IMR-90 (cell line): ENCODE measurements around the gene CELF6. TPM values are rescaled to one million over a fixed set of nuclear protein-coding genes. Genes with fewer than 3 reads are reported as not detected.

Experiments used
- ATAC-seq: fragments of 200-7000 bp; cut with Tn5 transposase; 2 replicates; pipeline ENCODE4 v1.9.1; 2020; ENCODE audit warnings: low read depth, mild to moderate bottlenecking, moderate library complexity
- BruUV-seq: library from RNA; stranded (reverse); fragments of 400-500 nt; replicated peaks from 2 replicates; lab custom pipeline; 2021; lab: Mats Ljungman, UMichigan
- CTCF ChIA-PET: fragments of 300-600 bp; formaldehyde crosslinking; extraction: SDS; loops from one replicate; lab custom pipeline; 2021; ENCODE audit warnings: antibody characterized with exemption; lab: Yijun Ruan, JAX
- POLR2A ChIA-PET: fragments of 300-600 bp; sonication (Branson Sonifier 250); formaldehyde crosslinking; loops from one replicate; lab custom pipeline; 2022; ENCODE audit warnings: antibody characterized with exemption; ENCODE audit not compliant: unreplicated experiment; lab: Charles Lee
- DNase-seq: peaks from one replicate; pipeline ENCODE4 v3.0.0; 2013
- H2AFZ ChIP-seq: replicated peaks from 2 replicates; pipeline ENCODE3; 2013; ENCODE audit warnings: low read length, mild to moderate bottlenecking; ENCODE audit not compliant: poor library complexity
- H2AK5ac ChIP-seq: 2 replicates; pipeline ENCODE4 v1.6.1; 2013; ENCODE audit warnings: low read depth, low read length, inconsistent platforms
- H2AK9ac ChIP-seq: replicated peaks from 2 replicates; pipeline ENCODE3; 2013; ENCODE audit warnings: mild to moderate bottlenecking, low read depth, low read length, moderate library complexity; ENCODE audit not compliant: poor library complexity
- H2BK120ac ChIP-seq: 2 replicates; pipeline ENCODE4 v1.6.1; 2013; ENCODE audit warnings: low read depth, low read length, inconsistent platforms
- H2BK15ac ChIP-seq: 3 replicates; pipeline ENCODE4 v1.6.1; 2013; ENCODE audit warnings: low read depth, low read length, inconsistent platforms
- H2BK20ac ChIP-seq: 2 replicates; pipeline ENCODE4 v1.6.1; 2013; ENCODE audit warnings: low read depth, mild to moderate bottlenecking, inconsistent platforms, low read length, moderate library complexity
- H2BK5ac ChIP-seq: 2 replicates; pipeline ENCODE4 v1.6.1; 2013; ENCODE audit warnings: mild to moderate bottlenecking, low read depth, low read length, inconsistent platforms; ENCODE audit not compliant: poor library complexity, severe bottlenecking
- H3K14ac ChIP-seq: replicated peaks from 2 replicates; pipeline ENCODE4 v1.6.1; 2013; ENCODE audit warnings: low read depth, low read length, inconsistent platforms
- H3K18ac ChIP-seq: 2 replicates; pipeline ENCODE4 v1.6.1; 2013; ENCODE audit warnings: low read depth, low read length, control low read depth
- H3K23ac ChIP-seq: 2 replicates; pipeline ENCODE4 v1.6.1; 2013; ENCODE audit warnings: low read depth, low read length, inconsistent platforms
- H3K27ac ChIP-seq: 2 replicates; pipeline ENCODE4 v1.5.1; 2013; ENCODE audit warnings: mild to moderate bottlenecking, control low read depth, low read length; ENCODE audit not compliant: insufficient read depth
- H3K27me3 ChIP-seq: 2 replicates; pipeline ENCODE4 v1.6.1; 2013; ENCODE audit warnings: low read length; ENCODE audit not compliant: control insufficient read depth, insufficient read depth
- H3K36me3 ChIP-seq: 2 replicates; pipeline ENCODE4 v1.6.1; 2013; ENCODE audit warnings: low read length, mixed read lengths; ENCODE audit not compliant: control insufficient read depth, insufficient read depth
- H3K4ac ChIP-seq: 2 replicates; pipeline ENCODE4 v1.6.1; 2013; ENCODE audit warnings: low read depth, low read length, inconsistent platforms
- H3K4me1 ChIP-seq: 2 replicates; pipeline ENCODE4 v1.6.1; 2013; ENCODE audit warnings: low read length, mixed read lengths; ENCODE audit not compliant: control insufficient read depth, insufficient read depth
- H3K4me2 ChIP-seq: 2 replicates; pipeline ENCODE4 v1.6.1; 2013; ENCODE audit warnings: low read depth, mild to moderate bottlenecking, control low read depth, low read length, moderate library complexity
- H3K4me3 ChIP-seq: 2 replicates; pipeline ENCODE4 v1.5.1; 2013; ENCODE audit warnings: low read depth, mild to moderate bottlenecking, control low read depth, low read length, moderate library complexity; ENCODE audit not compliant: insufficient read depth
- H3K56ac ChIP-seq: 2 replicates; pipeline ENCODE4 v1.6.1; 2013; ENCODE audit warnings: low read length, inconsistent platforms; ENCODE audit not compliant: insufficient read depth; ENCODE audit errors: extremely low read depth
- H3K79me1 ChIP-seq, 2 experiments: 2 replicates each; pipeline ENCODE4 v1.6.1; 2013; ENCODE audit warnings: low read length in 2 of 2, inconsistent platforms in 1 of 2, low read depth in 1 of 2
- H3K9ac ChIP-seq: 2 replicates; pipeline ENCODE4 v1.6.1; 2013; ENCODE audit warnings: low read depth, low read length, control low read depth
- H3K9me1 ChIP-seq: 2 replicates; pipeline ENCODE4 v1.6.1; 2013; ENCODE audit warnings: low read length, inconsistent platforms; ENCODE audit not compliant: insufficient read depth
- H3K9me3 ChIP-seq: 2 replicates; pipeline ENCODE4 v1.6.1; 2013; ENCODE audit warnings: low read length; ENCODE audit not compliant: control insufficient read depth, insufficient read depth
- H4K20me1 ChIP-seq: 2 replicates; pipeline ENCODE4 v1.6.1; 2013; ENCODE audit warnings: low read length, inconsistent platforms; ENCODE audit not compliant: insufficient read depth
- H4K5ac ChIP-seq: 2 replicates; pipeline ENCODE4 v1.6.1; 2013; ENCODE audit warnings: mild to moderate bottlenecking, low read depth, low read length, control low read depth
- H4K8ac ChIP-seq, 2 experiments: 2 replicates each; pipeline ENCODE4 v1.6.1; 2013; ENCODE audit warnings: low read depth in 2 of 2, low read length in 2 of 2, control low read depth in 1 of 2, inconsistent platforms in 1 of 2
- H4K91ac ChIP-seq: 2 replicates; pipeline ENCODE4 v1.6.1; 2013; ENCODE audit warnings: low read depth, low read length, inconsistent platforms; ENCODE audit not compliant: insufficient read depth
- CHD1 ChIP-seq: IDR thresholded peaks from 2 replicates; pipeline ENCODE4 v1.6.1; 2012; ENCODE audit warnings: low read depth, low read length, improper control_type of control experiment
- MAFK ChIP-seq: IDR thresholded peaks from 2 replicates; pipeline ENCODE4 v1.6.1; 2012; ENCODE audit warnings: low read depth, low read length, improper control_type of control experiment
- NFE2L2 ChIP-seq: fragments of 150-350 bp; IDR thresholded peaks from 2 replicates; pipeline ENCODE4 v1.6.1; 2016; ENCODE audit warnings: low read depth, mild to moderate bottlenecking, low read length
- POLR2A ChIP-seq: IDR thresholded peaks from 2 replicates; pipeline ENCODE4 v1.6.1; 2012; ENCODE audit warnings: mild to moderate bottlenecking, low read depth, low read length
- SMC3 ChIP-seq: fragments of 150-350 bp; IDR thresholded peaks from 2 replicates; pipeline ENCODE4 v1.6.1; 2016; ENCODE audit warnings: low read depth, mild to moderate bottlenecking, antibody characterized with exemption, low read length, moderate library complexity
- whole genome bisulfite sequencing, 2 experiments: methylation state at CpG; one replicate each; pipeline versions ENCODE4 v1.1.5 to v1.1.7; 2013; ENCODE audit warnings: missing lambda C conversion rate in 2 of 2; ENCODE audit not compliant: insufficient read length in 1 of 2; ENCODE audit errors: extremely low coverage in 2 of 2; 5-methylcytosine and 5-hydroxymethylcytosine counted together
- dilution Hi-C: fragments of 300-500 bp; cut with HindIII; formaldehyde crosslinking; loops from one replicate; pipeline ENCODE4 v1.14.3; 2018; ENCODE audit warnings: low sequenced_read_pairs; ENCODE audit not compliant: unreplicated experiment
- in situ Hi-C: fragments of 300-500 bp; cut with MboI; formaldehyde crosslinking; loops from 3 replicates; pipeline ENCODE4 v1.14.3; 2019; ENCODE audit warnings: low sequenced_read_pairs, inconsistent platforms, mixed read lengths
- intact Hi-C: fragments of 100-400 bp; cut with micrococcal nuclease; formaldehyde crosslinking; loops from 2 replicates; pipeline ENCODE4 v1.10.0; 2022
- polyA plus RNA-seq, 3 experiments: library from polyadenylated mRNA; depleted of rRNA; stranded (reverse); fragments of >200 nt; gene quantifications; 2 replicates each; pipeline ENCODE4 v1.2.3, GENCODE V29; 2012; ENCODE audit warnings: low replicate concordance in 1 of 3
- total RNA-seq: library from RNA; depleted of rRNA; stranded (reverse); fragments of >200 nt; gene quantifications from 2 replicates; pipeline ENCODE4 v1.2.3, GENCODE V29; 2012
- TF ChIP-seq, protein P1 (sequence below): fragments of 150-350 bp; IDR thresholded peaks from 2 replicates; pipeline ENCODE4 v1.6.1; 2017; ENCODE audit warnings: mild to moderate bottlenecking, antibody characterized with exemption, low read length, low read depth

The CELF6 gene
- total and polyA plus RNA-seq, 2 of the 4 experiments (the other 2 are of a cell fraction) = 0.07 TPM; not detected in 1

DNA sequence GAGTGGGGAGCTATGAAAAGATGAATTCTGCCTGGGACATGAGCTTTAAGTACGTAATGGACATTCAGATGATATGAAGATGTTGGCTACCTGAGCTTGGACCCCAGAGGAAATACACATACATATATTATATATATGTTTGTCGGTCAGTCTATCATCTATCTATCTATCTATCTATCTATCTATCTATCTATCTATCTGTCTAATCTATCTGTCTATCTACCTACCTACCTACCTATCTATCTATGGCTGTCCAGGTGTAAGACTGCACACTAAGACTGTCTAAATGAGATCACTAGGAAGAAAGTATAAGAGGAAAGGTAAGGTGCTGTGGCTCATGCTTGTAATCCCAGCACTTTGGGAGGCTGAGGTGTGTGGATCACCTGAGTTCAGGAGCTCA is 18.2 kb upstream of the CELF6 start:
- no peak overlapping the region for H4K8ac ChIP-seq
- H2AK5ac ChIP-seq = no peak overlapping the region
- TF ChIP-seq CHD1 = no peak
- TF ChIP-seq POLR2A = no peak
- no peak for TF ChIP-seq NFE2L2
- TF ChIP-seq, protein P1, sequence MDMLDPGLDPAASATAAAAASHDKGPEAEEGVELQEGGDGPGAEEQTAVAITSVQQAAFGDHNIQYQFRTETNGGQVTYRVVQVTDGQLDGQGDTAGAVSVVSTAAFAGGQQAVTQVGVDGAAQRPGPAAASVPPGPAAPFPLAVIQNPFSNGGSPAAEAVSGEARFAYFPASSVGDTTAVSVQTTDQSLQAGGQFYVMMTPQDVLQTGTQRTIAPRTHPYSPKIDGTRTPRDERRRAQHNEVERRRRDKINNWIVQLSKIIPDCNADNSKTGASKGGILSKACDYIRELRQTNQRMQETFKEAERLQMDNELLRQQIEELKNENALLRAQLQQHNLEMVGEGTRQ = no peak
- no peak for TF ChIP-seq MAFK
- TF ChIP-seq SMC3 = no peak
- no peaks in the 10 kb centered on the region for H3K27me3 ChIP-seq
- peak overlapping the region; percentile 6; the same call in 1 of the 2 replicates for H3K18ac ChIP-seq
- BruUV-seq = no TSS peak
- dilution Hi-C loops (no loop called here), intact Hi-C loops (loop anchor here (2.0 kb wide), 1 partner anchor 17 kb away; the partner anchor contains the start of gene CELF6), in situ Hi-C loops (no loop called here)
- no peak overlapping the region for H3K14ac ChIP-seq
- no peak overlapping the region for H2BK120ac ChIP-seq
- H3K9ac ChIP-seq = 0 out of 2 replicates have a peak overlapping the region, but pooled peaks have one; percentile 6
- peaks cover 4% of the 10 kb centered on the region for H3K9me1 ChIP-seq
- peaks cover 6% of the 10 kb centered on the region for H3K4me1 ChIP-seq
- H3K4me2 ChIP-seq = peak overlapping the region; percentile 8; the same call in 1 of the 2 replicates
- H3K27ac ChIP-seq = peak overlapping the region; percentile 66; the same call in 1 of the 2 replicates
- H2BK15ac ChIP-seq = no peak overlapping the region
- no CpG with 5 or more reads among the region's 2 CpGs for WGBS, 2 experiments
- DNase-seq (no peak), ATAC-seq (no peak)
- no peak overlapping the region for H2AFZ ChIP-seq
- H2BK5ac ChIP-seq = peak overlapping the region; percentile 54
- no peaks in the 10 kb centered on the region for H3K9me3 ChIP-seq
- H3K36me3 ChIP-seq = peaks cover 3% of the 10 kb centered on the region; the same call in 1 of the 2 replicates
- H4K20me1 ChIP-seq = peaks cover 18% of the 10 kb centered on the region
- POLR2A ChIA-PET = no interaction called here
- H3K4me3 ChIP-seq = no peak overlapping the region
- CTCF ChIA-PET = interaction anchor here (0.6 to 1.5 kb wide), 2 partner anchors 25 to 356 kb away, joined by 3 read pairs; no protein-coding TSS in a partner anchor
- H3K56ac ChIP-seq = no peak overlapping the region
- H3K23ac ChIP-seq = no peak overlapping the region
- H4K5ac ChIP-seq = peak overlapping the region; percentile 15; the same call in 1 of the 2 replicates
- no peaks in the 10 kb centered on the region for H3K79me1 ChIP-seq
- no peak overlapping the region for H4K91ac ChIP-seq
- H3K4ac ChIP-seq = no peak overlapping the region
- no peak overlapping the region for H2AK9ac ChIP-seq
- no peak overlapping the region for H2BK20ac ChIP-seq
